WTC11 (cell line): ENCODE measurements around the gene UBE2G1. TPM values are rescaled to one million over a fixed set of nuclear protein-coding genes. Genes with fewer than 3 reads are reported as not detected.
A peak's percentile ranks its signal among the peaks of the same experiment; 100 is the strongest.

Experiments
- ATAC-seq: fragments of 200-7000 bp; cut with Tn5 transposase; 2 replicates; pipeline ENCODE4 v1.10.0; 2021; ENCODE audit warnings: mild to moderate bottlenecking, moderate library complexity
- Bru-seq: library from RNA; stranded (reverse); fragments of 400-500 nt; gene quantifications from one replicate; lab custom pipeline; 2021; lab: Mats Ljungman, UMichigan
- CTCF ChIA-PET: fragments of 300-600 bp; sonication (Branson Sonifier 250); formaldehyde crosslinking; loops from one replicate; lab custom pipeline; 2021; ENCODE audit warnings: antibody characterized with exemption; lab: Charles Lee
- POLR2A ChIA-PET: fragments of 350-600 bp; sonication (Branson Sonifier 250); formaldehyde crosslinking; loops from one replicate; lab custom pipeline; 2021; ENCODE audit warnings: antibody characterized with exemption; lab: Charles Lee
- DNase-seq: peaks from one replicate; pipeline ENCODE4 v3.0.0; 2021; ENCODE audit warnings: low spot score
- H3K27ac Mint-ChIP-seq: 2 replicates; pipeline ENCODE4 v1.8.0; 2021; ENCODE audit warnings: mixed read lengths
- H3K27me3 Mint-ChIP-seq: 2 replicates; pipeline ENCODE4 v1.8.0; 2021; ENCODE audit warnings: low read depth, mild to moderate bottlenecking, moderate library complexity, mixed read lengths
- H3K36me3 Mint-ChIP-seq: 2 replicates; pipeline ENCODE4 v1.8.0; 2021; ENCODE audit warnings: mixed read lengths
- H3K4me1 Mint-ChIP-seq: 2 replicates; pipeline ENCODE4 v1.8.0; 2022; ENCODE audit warnings: mixed read lengths
- H3K4me3 Mint-ChIP-seq: 2 replicates; pipeline ENCODE4 v1.8.0; 2021; ENCODE audit warnings: mild to moderate bottlenecking, moderate library complexity, mixed read lengths
- H3K9me3 Mint-ChIP-seq: 2 replicates; pipeline ENCODE4 v1.8.0; 2021; ENCODE audit warnings: mixed read lengths
- ARID4B ChIP-seq: sonication (generic); formaldehyde crosslinking; IDR thresholded peaks from 2 replicates; pipeline ENCODE4 v1.8.0; 2023; ENCODE audit warnings: missing genetic modification reagents, mild to moderate bottlenecking, borderline replicate concordance
- ATF3 ChIP-seq: sonication (generic); formaldehyde crosslinking; conservative IDR thresholded peaks from 2 replicates; pipeline ENCODE4 v1.8.1; 2022; ENCODE audit warnings: mild to moderate bottlenecking, missing genetic modification reagents
- CREB1 ChIP-seq: sonication (generic); formaldehyde crosslinking; IDR thresholded peaks from 2 replicates; pipeline ENCODE4 v1.8.0; 2023; ENCODE audit warnings: mild to moderate bottlenecking, missing genetic modification reagents
- CREM ChIP-seq: sonication (generic); formaldehyde crosslinking; IDR thresholded peaks from 2 replicates; pipeline ENCODE4 v1.8.1; 2022; ENCODE audit warnings: mild to moderate bottlenecking, missing genetic modification reagents, moderate library complexity
- E2F5 ChIP-seq: sonication (generic); formaldehyde crosslinking; IDR thresholded peaks from 2 replicates; pipeline ENCODE4 v1.8.1; 2022; ENCODE audit warnings: mild to moderate bottlenecking, moderate library complexity, missing genetic modification reagents
- ELF4 ChIP-seq: sonication (generic); formaldehyde crosslinking; IDR thresholded peaks from 2 replicates; pipeline ENCODE4 v1.8.1; 2022; ENCODE audit warnings: low read depth, mild to moderate bottlenecking, moderate library complexity, missing genetic modification reagents
- ERG ChIP-seq: fragments of 250-450 bp; sonication (Bioruptor Pico); IDR thresholded peaks from 2 replicates; pipeline ENCODE4 v1.8.0; 2021; ENCODE audit warnings: mild to moderate bottlenecking
- ESRRA ChIP-seq: sonication (generic); formaldehyde crosslinking; IDR thresholded peaks from 2 replicates; pipeline ENCODE4 v1.8.1; 2022; ENCODE audit warnings: mild to moderate bottlenecking, missing genetic modification reagents, borderline replicate concordance
- ETV6 ChIP-seq: sonication (generic); formaldehyde crosslinking; IDR thresholded peaks from 2 replicates; pipeline ENCODE4 v1.8.1; 2022; ENCODE audit warnings: mild to moderate bottlenecking, missing genetic modification reagents
- FOXK1 ChIP-seq: sonication (generic); formaldehyde crosslinking; IDR thresholded peaks from 2 replicates; pipeline ENCODE4 v1.8.0; 2022; ENCODE audit warnings: mild to moderate bottlenecking, moderate library complexity, missing genetic modification reagents
- KAT7 ChIP-seq: sonication (generic); formaldehyde crosslinking; IDR thresholded peaks from 2 replicates; pipeline ENCODE4 v1.8.1; 2023; ENCODE audit warnings: missing genetic modification reagents, mild to moderate bottlenecking, borderline replicate concordance
- MAX ChIP-seq: sonication (generic); formaldehyde crosslinking; IDR thresholded peaks from 2 replicates; pipeline ENCODE4 v1.8.0; 2022; ENCODE audit warnings: mild to moderate bottlenecking, missing genetic modification reagents
- MYBL2 ChIP-seq: sonication (generic); formaldehyde crosslinking; IDR thresholded peaks from 2 replicates; pipeline ENCODE4 v1.8.1; 2023; ENCODE audit warnings: mild to moderate bottlenecking, moderate library complexity, missing genetic modification reagents
- NR1H2 ChIP-seq: sonication (generic); formaldehyde crosslinking; IDR thresholded peaks from 2 replicates; pipeline ENCODE4 v1.9.0; 2021; ENCODE audit warnings: mild to moderate bottlenecking, moderate library complexity, missing genetic modification reagents
- NR3C1 ChIP-seq: sonication (generic); formaldehyde crosslinking; conservative IDR thresholded peaks from 2 replicates; pipeline ENCODE4 v1.8.1; 2023; ENCODE audit warnings: low read depth, mild to moderate bottlenecking, missing genetic modification reagents
- OVOL2 ChIP-seq: fragments of 250-450 bp; sonication (Bioruptor Pico); IDR thresholded peaks from 2 replicates; pipeline ENCODE4 v1.9.0; 2021; ENCODE audit warnings: mild to moderate bottlenecking, borderline replicate concordance
- RELA ChIP-seq: sonication (generic); formaldehyde crosslinking; IDR thresholded peaks from 2 replicates; pipeline ENCODE4 v1.8.1; 2022; ENCODE audit warnings: missing genetic modification reagents, mild to moderate bottlenecking, borderline replicate concordance
- RORB ChIP-seq: fragments of 250-450 bp; sonication (Bioruptor Pico); IDR thresholded peaks from 2 replicates; pipeline ENCODE4 v1.9.0; 2021; ENCODE audit warnings: mild to moderate bottlenecking
- TCF7 ChIP-seq: sonication (generic); formaldehyde crosslinking; IDR thresholded peaks from 2 replicates; pipeline ENCODE4 v1.8.0; 2022; ENCODE audit warnings: mild to moderate bottlenecking, low read depth, missing genetic modification reagents, moderate library complexity
- TEAD1 ChIP-seq: sonication (generic); formaldehyde crosslinking; IDR thresholded peaks from 2 replicates; pipeline ENCODE4 v1.8.0; 2022; ENCODE audit warnings: mild to moderate bottlenecking, missing genetic modification reagents
- ZNF232 ChIP-seq: sonication (generic); formaldehyde crosslinking; IDR thresholded peaks from 2 replicates; pipeline ENCODE4 v1.8.0; 2022; ENCODE audit warnings: mild to moderate bottlenecking, missing genetic modification reagents
- ZNF281 ChIP-seq: sonication (generic); formaldehyde crosslinking; IDR thresholded peaks from 2 replicates; pipeline ENCODE4 v1.8.0; 2023; ENCODE audit warnings: mild to moderate bottlenecking, missing genetic modification reagents
- ZNF317 ChIP-seq: sonication (generic); formaldehyde crosslinking; IDR thresholded peaks from 2 replicates; pipeline ENCODE4 v1.8.1; 2023; ENCODE audit warnings: low read depth, mild to moderate bottlenecking, moderate library complexity, missing genetic modification reagents, borderline replicate concordance
- long read RNA-seq, 3 experiments: library from RNA in 1 of 3; library from capped mRNA in 1 of 3; library from polyadenylated mRNA in 1 of 3; unstranded in 2 of 3; stranded (forward) in 1 of 3; transcript quantifications; one replicate each; pipeline ENCODE4 v2.0.0, GENCODE V29; 2021
- total RNA-seq: library from RNA; stranded (reverse); gene quantifications from 3 replicates; pipeline ENCODE4 v1.2.3, GENCODE V29; 2021

Gene UBE2G1
- total RNA-seq (177 to 201 TPM (median 198 TPM) in 3 replicates), Bru-seq, nascent RNA (percentile 92 among the genes with signal in this experiment)
- long read RNA-seq, experiment 1, transcript UBE2G1-203 (5 exons, 984 nt) = minor isoform, 28 of 672 reads
- long read RNA-seq, experiment 1, transcript UBE2G1-201 (6 exons, 3,974 nt) = major isoform, 510 of 672 reads
- long read RNA-seq, experiment 1, transcript UBE2G1-206 (4 exons, 863 nt) = minor isoform, 10 of 672 reads
- long read RNA-seq, experiment 1, partial matches to known transcripts = 11 of 672 reads
- long read RNA-seq, experiment 1, other reads (novel, unspliced or antisense) = 112 of 672 reads
- long read RNA-seq, experiment 2, transcript UBE2G1-201 (6 exons, 3,974 nt) = major isoform, 129 of 207 reads
- long read RNA-seq, experiment 2, partial matches to known transcripts = 21 of 207 reads
- long read RNA-seq, experiment 2, other reads (novel, unspliced or antisense) = 54 of 207 reads
- long read RNA-seq, experiment 3, partial matches to known transcripts = 2 of 15 reads
- long read RNA-seq, experiment 3, other reads (novel, unspliced or antisense) = 13 of 15 reads

GRCh38 chr17:4366327-4367063 lies at the start of gene UBE2G1:
Gene UBE2G1, minus strand, starts transcription at chr17:4366675. Its CDS starts 359 bp downstream, at chr17:4366316.
- no peaks in the 10 kb centered on the region for H3K9me3 Mint-ChIP-seq
- H3K36me3 Mint-ChIP-seq = peaks cover 24% of the 10 kb centered on the region
- ChIA-PET CTCF (interaction anchor here (0.8 to 1.3 kb wide), 5 partner anchors 41 to 167 kb away, joined by 3 to 6 read pairs (median 4); no protein-coding TSS in a partner anchor), POLR2A (interaction anchor here (0.6 to 1.8 kb wide), 7 partner anchors 12 to 387 kb away, joined by 3 to 7 read pairs (median 5); no protein-coding TSS in a partner anchor)
- ATAC-seq (peak; percentile 85), DNase-seq (peak; percentile 100)
- no peaks in the 10 kb centered on the region for H3K27me3 Mint-ChIP-seq
- peak within 1 kb of the TSS; percentile 54 for H3K4me3 Mint-ChIP-seq
- H3K27ac Mint-ChIP-seq = peak within 1 kb of the TSS; percentile 96
- peaks cover 26% of the 10 kb centered on the region for H3K4me1 Mint-ChIP-seq
- TF ChIP-seq TEAD1 (CRISPR knock-in tag) (no peak), FOXK1 (CRISPR knock-in tag) (peak; percentile 61; the same call in 1 of the 2 replicates), ZNF281 (no peak), CREB1 (CRISPR knock-in tag) (peak; percentile 26; the same call in 1 of the 2 replicates), NR3C1 (CRISPR knock-in tag) (no peak), ZNF317 (CRISPR knock-in tag) (0 out of 2 replicates have a peak, but pooled peaks have one; percentile 15), ARID4B (CRISPR knock-in tag) (0 out of 2 replicates have a peak, but pooled peaks have one; percentile 39), E2F5 (CRISPR knock-in tag) (peak; percentile 68; the same call in 1 of the 2 replicates), MAX (CRISPR knock-in tag) (peak; percentile 37; the same call in 1 of the 2 replicates), ZNF232 (CRISPR knock-in tag) (no peak; the same call in 1 of the 2 replicates), RELA (CRISPR knock-in tag) (0 out of 2 replicates have a peak, but pooled peaks have one; percentile 35), OVOL2 (CRISPR knock-in tag) (no peak), CREM (CRISPR knock-in tag) (peak; percentile 27; the same call in 1 of the 2 replicates), RORB (CRISPR knock-in tag) (no peak), ERG (no peak), NR1H2 (CRISPR knock-in tag) (no peak), KAT7 (CRISPR knock-in tag) (0 out of 2 replicates have a peak, but pooled peaks have one; percentile 15), MYBL2 (0 out of 2 replicates have a peak, but pooled peaks have one; percentile 44), ESRRA (CRISPR knock-in tag) (peak; percentile 51; the same call in 1 of the 2 replicates), TCF7 (peak; percentile 72; the same call in 1 of the 2 replicates), ETV6 (CRISPR knock-in tag) (no peak; the same call in 1 of the 2 replicates), ATF3 (CRISPR knock-in tag) (no peak), ELF4 (CRISPR knock-in tag) (no peak; the same call in 1 of the 2 replicates)
